Measurements from ENCODE around the gene MAML2.

Gene MAML2

DNA sequence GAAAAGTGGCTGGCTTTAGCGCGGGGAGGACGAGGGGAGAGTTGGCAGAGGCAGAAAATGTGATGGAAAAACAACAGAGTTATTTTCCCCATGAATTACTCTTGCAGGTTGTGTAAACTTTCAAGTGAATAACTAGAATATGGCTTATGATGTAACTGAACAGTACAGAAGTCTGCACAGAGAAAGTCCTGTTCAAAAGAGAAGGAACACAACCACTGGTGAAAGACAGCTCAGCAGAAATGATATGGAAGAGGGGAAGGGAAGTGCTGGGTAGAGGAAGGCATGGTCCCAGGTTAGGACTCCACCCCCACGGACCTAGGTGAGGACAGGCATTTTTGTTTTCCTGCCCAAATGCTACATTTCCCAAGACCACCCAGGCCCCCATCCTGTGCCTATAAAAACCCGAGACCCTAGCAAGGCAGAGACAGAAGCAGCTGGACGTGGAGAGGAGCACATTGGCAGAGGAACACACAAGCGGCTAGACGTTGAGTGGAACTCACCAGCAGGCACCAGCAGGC is 77.7 kb downstream of the MAML2 start:
- no peak for DNase-seq

- no peak for DNase-seq
Measured at GRCh38 chr11:96264364-96264763, 78.6 kb downstream of the MAML2 start.

DNA sequence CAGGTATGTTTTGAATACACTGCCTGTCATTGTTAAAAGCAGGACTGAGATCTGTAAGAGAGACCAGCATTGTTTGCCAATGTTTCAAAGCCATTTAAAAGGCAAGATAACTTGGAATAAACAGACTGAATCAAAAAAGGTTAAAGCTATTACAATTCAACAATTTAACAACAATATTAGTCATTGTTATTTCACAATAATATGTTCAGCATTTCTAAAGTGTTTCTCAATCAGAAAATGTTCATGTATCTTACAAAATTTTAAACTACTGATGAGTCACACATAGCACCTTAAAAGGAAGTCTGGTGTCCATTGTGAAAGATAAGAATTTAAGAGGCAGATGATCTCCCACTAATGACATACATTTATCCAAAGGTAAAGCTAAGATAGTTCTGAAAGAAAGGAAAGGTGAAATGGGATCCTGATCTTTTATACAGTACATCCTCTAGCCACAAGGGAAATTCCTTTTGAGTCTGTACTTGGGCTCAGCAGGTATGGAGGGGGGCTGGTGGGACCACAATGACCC is 79.7 kb downstream of the MAML2 start:
- DNase-seq, result no peak

DNA sequence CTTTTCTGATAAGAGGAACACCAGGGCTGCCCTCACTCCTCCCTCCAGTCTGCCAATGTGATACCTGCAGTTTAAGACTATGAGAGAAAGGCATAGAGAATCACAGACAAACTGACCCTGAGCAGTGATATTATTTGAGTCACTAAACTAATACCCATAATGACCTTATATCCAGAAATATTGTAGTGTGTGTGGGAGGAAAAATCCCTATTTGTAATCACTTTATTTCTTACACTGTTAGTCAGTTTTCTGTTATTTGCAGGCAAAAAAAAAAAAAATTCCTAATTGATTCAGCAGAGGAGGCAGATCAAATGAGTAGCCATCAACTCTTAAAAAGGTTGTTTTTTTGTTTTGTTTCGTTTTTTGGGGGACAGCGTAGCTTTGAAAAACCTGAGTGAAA is 82.5 kb downstream of the MAML2 start:
- DNase-seq, result no peak

DNA sequence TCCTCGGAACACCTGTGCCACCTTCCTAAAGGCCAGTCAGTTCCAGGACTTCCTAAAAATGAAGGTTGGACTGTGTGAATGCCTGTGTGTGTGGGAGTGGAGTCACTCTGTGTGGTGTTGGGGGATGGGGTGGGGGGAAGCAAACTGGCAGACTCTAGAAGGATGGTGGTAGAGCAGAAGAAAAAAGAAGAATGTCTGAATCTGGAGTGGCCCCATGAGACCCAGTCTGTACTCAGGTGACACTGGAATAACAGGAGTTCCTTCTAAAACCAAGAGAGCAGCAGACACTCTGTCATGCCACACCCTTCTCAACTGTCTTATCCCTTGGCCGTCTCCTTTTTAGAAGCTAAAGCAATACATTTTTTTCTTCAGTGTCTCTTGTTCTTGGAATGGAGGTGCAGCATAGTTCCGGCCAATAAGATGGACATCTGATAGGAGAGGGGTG is 82.9 kb downstream of the MAML2 start:
- no peak for DNase-seq

DNA sequence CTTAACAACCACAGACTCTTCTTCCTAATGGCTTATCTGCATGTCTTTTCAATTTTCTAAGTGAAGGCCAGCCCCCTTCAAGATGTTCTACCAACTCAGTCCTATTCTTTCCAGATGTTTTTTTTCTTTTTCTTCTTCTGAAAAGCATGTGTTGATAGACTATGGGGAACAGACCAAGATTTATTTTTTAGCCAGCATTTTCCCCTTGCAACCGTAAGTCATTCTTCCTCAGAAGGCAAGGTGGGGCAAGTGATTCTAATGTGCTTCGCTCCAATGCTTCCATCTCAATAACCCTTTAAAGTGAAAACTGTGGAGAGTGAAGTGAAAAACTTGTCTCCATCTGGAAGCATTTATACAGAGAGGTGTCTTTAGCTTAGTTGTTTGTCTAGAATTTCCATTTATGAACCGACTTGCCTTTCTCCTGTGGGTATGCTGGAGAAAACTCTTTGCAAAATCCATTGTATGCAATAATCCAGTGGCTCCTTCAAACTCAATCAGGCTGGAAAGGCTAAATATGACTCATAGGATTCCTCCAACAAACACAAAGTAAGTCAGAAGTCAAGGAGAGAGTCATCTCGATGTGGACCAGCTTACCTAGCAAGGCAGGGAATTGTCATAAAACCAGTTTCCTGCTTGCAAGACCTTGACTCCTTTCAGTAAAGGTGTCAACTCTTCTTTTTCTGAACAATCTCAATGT is 83.7 kb downstream of the MAML2 start:
- no peak for DNase-seq

GRCh38 chr11:96257972-96258934 is 84.7 kb downstream of the MAML2 start:
- DNase-seq, result no peak

GRCh38 chr11:96257036-96257435 is 86.0 kb downstream of the MAML2 start:
- DNase-seq, result no peak

- no peak for DNase-seq
Measured at GRCh38 chr11:96256215-96257011, 86.6 kb downstream of the MAML2 start.

DNA sequence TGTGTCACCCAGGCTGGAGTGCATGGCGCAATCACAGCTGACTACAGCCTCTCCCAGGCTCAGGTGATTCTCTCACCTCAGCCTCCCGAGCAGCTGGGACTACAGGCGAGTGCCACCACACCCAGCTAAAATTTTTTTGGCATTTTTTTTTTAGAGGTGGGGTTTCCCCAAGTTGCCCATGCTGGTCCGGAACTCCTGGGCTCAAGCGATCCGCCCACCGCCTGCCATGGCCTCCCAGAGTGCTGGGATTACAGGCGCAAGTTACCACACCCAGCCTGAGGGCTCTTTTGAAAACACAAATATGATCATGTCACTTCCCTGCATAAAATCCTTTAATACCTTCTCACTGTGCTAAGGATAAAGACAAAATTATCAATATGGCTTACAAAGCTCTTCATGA is 88.1 kb downstream of the MAML2 start:
- no peak for DNase-seq

DNA sequence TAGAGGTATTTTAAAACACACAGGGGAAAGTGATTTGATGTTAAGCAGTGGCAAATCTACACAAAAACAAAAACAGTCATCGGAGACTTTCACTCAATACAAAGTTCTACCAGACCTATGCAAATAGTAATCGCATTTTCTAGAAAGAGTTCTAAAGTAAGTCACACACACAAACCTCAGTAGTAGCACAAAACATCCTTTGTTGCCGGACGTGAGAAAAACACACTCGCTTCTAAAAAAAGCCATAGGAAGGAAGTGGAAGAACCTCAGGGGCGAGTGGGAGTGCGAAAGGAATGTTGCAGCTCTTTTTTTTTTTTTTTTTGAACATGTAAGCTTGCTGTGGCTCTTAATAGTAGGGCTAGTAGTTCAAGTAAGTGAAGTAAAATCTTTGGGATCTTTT is 88.9 kb downstream of the MAML2 start:
- no peak for DNase-seq

DNA sequence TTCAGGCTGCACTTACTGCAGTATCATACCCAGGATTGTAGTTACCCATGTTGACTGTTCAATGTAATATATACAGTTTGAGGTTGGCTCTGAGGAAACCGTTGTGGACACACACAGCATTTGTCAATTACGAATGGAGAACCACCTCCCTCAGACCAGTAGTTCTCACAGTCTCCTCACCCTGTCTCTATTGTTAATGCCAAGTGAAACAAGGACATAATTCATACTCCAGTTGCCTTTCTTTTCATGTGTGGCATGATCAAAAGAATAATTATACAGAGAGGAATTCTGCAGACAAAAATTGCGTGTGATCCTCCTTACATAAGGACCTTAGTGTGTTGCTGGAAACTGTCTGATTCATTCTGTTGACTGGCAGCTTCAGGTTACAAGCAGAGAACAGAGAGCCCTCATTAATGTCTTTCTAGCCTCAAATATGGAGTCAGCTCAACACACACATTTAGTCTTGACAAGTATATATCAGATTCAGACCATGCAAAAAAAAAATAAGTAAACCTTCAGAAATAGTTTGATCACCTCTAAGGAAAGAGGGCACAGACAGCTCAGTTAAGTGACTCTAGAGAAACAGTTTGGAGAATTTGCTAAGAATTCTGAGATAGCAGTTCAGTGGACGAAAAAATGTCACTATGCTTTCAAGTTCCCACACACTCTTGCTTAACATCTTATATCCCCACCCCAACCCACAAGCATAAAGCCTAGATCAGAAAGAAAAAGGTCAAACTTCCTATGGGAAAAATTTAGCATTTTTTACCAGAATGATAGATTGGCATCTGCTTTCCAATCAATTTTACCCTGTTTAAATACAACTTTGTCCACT is 96.1 kb downstream of the MAML2 start:
- DNase-seq, result no peak

DNA sequence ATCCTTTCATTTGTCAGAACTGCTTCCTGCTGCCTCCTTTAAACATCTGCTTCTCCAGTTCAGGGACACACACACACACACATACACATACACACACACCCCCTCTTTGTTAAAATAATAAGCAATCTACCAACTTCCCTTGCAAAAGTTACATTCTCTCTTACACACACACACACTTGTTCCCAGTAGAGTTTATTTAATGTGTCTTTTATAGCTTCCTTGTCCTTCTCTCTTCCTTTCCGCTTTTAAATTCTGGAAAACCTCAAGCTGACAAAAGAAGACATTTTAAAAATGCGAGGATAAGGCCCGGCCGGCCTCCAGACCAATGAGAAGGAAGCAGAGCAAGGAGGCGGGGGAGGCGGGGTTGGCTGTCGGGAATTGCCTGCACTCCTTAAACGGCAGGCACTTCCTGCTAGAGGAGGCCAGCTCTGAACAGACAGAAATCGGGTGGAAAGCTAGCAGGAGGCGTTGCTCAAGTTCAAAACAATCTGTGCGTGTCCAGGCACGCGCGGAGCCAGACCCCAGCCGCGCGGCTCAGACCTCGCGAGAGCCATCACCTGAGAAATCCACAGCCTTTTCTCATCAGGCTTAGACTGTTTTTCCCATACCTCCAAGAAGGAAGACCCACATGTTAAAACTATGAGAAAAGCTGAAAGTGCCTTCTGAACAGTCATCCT is 99.9 kb downstream of the MAML2 start:
- no peak for DNase-seq

GRCh38 chr11:96242191-96242847 is 100.7 kb downstream of the MAML2 start:
- DNase-seq, result no peak

DNA sequence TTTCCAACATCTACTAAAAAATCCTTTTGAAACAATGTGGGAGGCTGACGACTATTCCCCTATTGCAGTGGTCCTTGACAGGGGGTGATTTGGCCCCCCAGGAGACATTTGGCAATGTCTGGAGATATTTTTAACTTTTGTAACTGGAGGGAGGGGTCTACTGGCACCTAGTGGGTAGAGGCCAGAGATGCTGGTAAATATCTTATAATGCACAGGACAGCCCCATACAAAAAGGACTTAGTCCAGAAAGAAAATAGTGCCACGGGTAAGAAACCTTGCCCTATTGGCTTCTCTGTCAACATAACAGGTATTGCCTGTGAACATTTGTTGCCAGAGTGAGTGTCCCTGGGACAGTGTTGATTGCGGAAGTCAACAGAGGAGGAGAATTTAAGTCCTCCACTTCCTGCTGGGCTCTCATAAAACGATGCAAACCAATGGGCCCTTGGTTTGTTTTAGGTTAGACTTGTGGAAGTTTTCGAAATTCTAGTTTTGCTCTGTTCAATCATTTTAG is 101.6 kb downstream of the MAML2 start:
- no peak for DNase-seq

- no peak for DNase-seq
Measured at GRCh38 chr11:96238563-96239135, 104.3 kb downstream of the MAML2 start.

GRCh38 chr11:96237766-96238266 is 105.2 kb downstream of the MAML2 start:
- no peak for DNase-seq

DNA sequence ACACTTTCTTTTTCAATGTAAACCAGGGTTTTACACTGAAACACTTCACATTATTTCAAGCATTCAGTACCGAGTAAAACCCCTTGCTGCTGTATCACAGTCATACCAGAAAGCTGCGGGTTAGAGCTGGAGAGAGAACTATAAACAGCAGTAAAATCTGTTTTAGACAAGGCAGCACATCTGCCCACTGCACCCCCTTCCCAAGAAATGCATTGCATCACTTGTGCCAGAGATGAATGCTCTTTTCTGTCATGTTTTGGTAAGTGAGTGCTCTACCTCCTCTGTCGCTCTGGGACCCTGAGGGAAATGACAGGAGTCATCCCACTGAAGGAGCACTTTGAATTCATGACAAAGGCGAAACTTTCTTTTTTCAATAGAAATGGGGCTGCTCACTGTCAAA is 107.2 kb downstream of the MAML2 start:
- no peak for DNase-seq

DNA sequence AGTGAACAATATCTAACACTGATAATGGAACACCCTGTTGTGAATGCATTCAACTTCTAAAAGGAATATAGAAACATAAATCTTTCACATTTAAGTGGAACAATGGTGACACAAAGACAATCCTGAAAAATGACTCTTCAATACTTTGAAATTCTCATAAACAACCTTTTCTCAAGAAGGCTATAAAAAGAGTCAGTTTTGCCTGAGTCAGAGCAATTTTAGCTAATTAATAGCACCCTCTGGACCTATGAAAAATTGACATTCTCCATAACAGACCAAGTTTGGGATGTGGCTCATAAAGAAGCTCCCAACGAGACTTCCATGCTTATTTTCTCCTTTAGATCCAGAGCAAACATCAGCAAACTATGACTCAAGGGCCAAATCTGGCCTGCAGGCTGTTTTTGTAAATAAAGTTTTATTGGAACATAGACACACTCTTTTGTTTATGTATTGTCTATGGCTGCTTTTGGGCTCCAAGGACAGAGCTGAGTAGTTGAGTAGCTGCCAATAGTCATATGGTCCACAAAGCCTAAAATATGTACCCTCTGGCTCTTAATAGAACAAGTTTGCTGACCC is 108.0 kb downstream of the MAML2 start:
- DNase-seq, result no peak

- DNase-seq, result no peak
Measured at GRCh38 chr11:96232132-96232531, 110.9 kb downstream of the MAML2 start.

Data from NCI-H2029 treated with DMSO at 0.1 percent for 48 hours (cell line).